ENCODE results near the gene FLAD1. TPM values are rescaled to one million over a fixed set of nuclear protein-coding genes. Genes with fewer than 3 reads are reported as not detected.

The FLAD1 gene
- total and polyA plus RNA-seq, 2 donors (not counting 3 experiments of a cell fraction or from before 2014, with no cell fraction given) = 42.2 to 59.1 TPM

GRCh38 chr1:155008015-155008941 is 25.1 kb downstream of the FLAD1 start:
- ChIA-PET POLR2A (no interaction called here), CTCF (interaction anchor here (2.1 to 4.3 kb wide), 2 partner anchors 9 to 36 kb away, joined by 7 to 40 read pairs; no protein-coding TSS in a partner anchor)
- Histone ChIP-seq H4K20me1 (replicated peaks; ENCODE audit: control insufficient read depth, extremely low read depth, insufficient read depth, low read length) (no peaks in the 10 kb centered on the region), H3K4me3 (replicated peaks in 1 of 3; ENCODE audit: insufficient read depth in 1 of 3, low read depth in 1 of 3, low read length in 3 of 3) (no peak overlapping the region), H3K79me2 (ENCODE audit: control insufficient read depth, insufficient read depth, low read length) (peaks cover 13% of the 10 kb centered on the region), H2AFZ (ENCODE audit: low read depth, low read length) (no peak overlapping the region), H3K9me3 (replicated peaks; ENCODE audit: control insufficient read depth, insufficient read depth, low read length) (no peaks in the 10 kb centered on the region), H3K36me3 (ENCODE audit: control insufficient read depth in 2 of 2, extremely low read depth in 1 of 2, insufficient read depth in 2 of 2, low read length in 2 of 2) (no peaks in the 10 kb centered on the region), H3K4me1 (ENCODE audit: control insufficient read depth, extremely low read depth, insufficient read depth, low read length) (peaks cover 12% of the 10 kb centered on the region), H3K27ac (ENCODE audit: insufficient read depth, low read depth, low read length) (no peak overlapping the region), H3K9me1 (replicated peaks; ENCODE audit: control insufficient read depth, extremely low read depth, insufficient read depth, low read length) (no peaks in the 10 kb centered on the region), H3K4me2 (ENCODE audit: insufficient read depth, low read length) (no peak overlapping the region), H3K27me3 (ENCODE audit: control insufficient read depth in 2 of 2, insufficient read depth in 2 of 2, low read length in 2 of 2) (no peaks in the 10 kb centered on the region), H3K9ac (replicated peaks; ENCODE audit: extremely low read depth, insufficient read depth, low read length) (no peak overlapping the region)
- TF ChIP-seq JUN (IDR thresholded peaks at IDR 0.05; ENCODE audit: borderline replicate concordance, insufficient read depth, insufficient read length, low read depth) = no peak
- TF ChIP-seq EZH2 (IDR thresholded peaks at IDR 0.05; ENCODE audit: borderline replicate concordance, low read depth, low read length, severe bottlenecking) = no peak
- TF ChIP-seq POLR2AphosphoS5 (IDR thresholded peaks at IDR 0.05; ENCODE audit: insufficient read depth, low read depth, low read length) = no peak
- TF ChIP-seq FOS (IDR thresholded peaks at IDR 0.05; ENCODE audit: borderline replicate concordance, insufficient read depth, low read length) = no peak
- TF ChIP-seq MYC (IDR thresholded peaks at IDR 0.05; ENCODE audit: low read depth, low read length) = no peak
- no peak for TF ChIP-seq CTCF (IDR thresholded peaks at IDR 0.05; ENCODE audit: extremely low read depth in 1 of 2, insufficient read depth in 1 of 2, low read depth in 1 of 2, low read length in 2 of 2)
- no peak for TF ChIP-seq GATA2 (IDR thresholded peaks at IDR 0.05; ENCODE audit: insufficient read depth, insufficient read length, low read depth, low read length)
- TF ChIP-seq POLR2A (IDR thresholded peaks at IDR 0.05; ENCODE audit: low read depth, low read length) = no peak
- TF ChIP-seq MAX (IDR thresholded peaks at IDR 0.05; ENCODE audit: insufficient read depth, insufficient read length) = no peak
- no TSS peak for BruUV-seq (replicated peaks)
- intact Hi-C loops (cut with micrococcal nuclease) = no loop called here
- dilution Hi-C loops (cut with MboI; ENCODE audit: extremely low pct_ligation_motif_present, low sequenced_read_pairs) = no loop called here
- DNase-seq (ENCODE audit: low read depth, low spot score) (no peak), FAIRE-seq (no peak)
